HG02840 (cell line): ENCODE data around the gene ZXDC.
A peak's percentile ranks its signal among the peaks of the same experiment; 100 is the strongest.

Source experiments
- ATAC-seq: cut with Tn5 transposase; IDR thresholded peaks from one replicate; pipeline ENCODE4 v1.9.1; 2021; ENCODE audit warnings: mild to moderate bottlenecking, moderate library complexity, moderate number of reproducible peaks; ENCODE audit not compliant: unreplicated experiment, low FRiP score

The ZXDC gene

DNA sequence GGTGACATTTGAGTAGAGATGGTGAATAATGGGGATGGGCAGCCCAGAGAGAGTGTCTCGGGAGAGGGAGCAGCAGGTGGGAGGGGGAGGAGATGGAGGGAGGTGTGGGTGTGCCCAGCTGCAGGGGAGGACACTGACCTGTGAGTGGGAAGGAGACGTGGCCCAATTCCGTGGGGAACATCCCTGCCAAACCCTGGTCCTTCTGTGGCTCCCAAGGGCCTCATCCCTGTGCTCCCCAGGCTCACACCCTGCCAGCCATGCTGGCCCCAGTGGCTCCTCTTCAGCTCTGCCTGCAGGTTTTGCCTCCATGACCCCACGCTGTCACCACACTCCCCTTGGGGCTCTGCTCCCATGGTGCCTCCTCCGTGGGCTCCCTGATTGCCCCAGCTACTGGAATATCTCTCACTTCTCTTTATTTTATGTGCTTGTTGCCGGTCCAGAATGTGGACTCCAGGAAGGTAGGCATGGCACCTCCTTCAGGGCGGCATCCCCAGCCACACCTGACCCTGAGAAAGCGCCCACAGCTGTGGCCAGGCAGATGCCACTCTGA lies 74.0 kb downstream of the ZXDC start:
- ATAC-seq: no peak

DNA sequence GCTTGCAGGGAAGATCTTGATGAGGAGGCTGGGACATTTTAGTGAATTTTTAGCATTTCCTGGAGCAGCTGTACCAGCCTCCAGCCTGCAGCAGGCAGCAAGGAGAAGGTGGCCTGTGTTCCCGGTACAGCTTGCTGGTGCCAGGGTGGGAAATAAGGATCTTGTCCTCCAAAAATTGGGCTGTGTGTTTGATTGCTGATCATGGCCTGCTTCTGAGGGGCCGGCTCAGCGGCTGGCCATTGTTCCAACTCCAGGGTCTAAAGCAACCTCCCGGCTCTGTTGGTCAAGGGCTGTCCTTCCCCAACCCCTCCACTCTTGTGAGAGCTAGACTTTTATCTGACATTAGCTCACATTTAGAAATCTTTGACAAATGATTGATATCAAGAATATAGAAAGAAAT lies 75.9 kb downstream of the ZXDC start:
- ATAC-seq: no peak

DNA sequence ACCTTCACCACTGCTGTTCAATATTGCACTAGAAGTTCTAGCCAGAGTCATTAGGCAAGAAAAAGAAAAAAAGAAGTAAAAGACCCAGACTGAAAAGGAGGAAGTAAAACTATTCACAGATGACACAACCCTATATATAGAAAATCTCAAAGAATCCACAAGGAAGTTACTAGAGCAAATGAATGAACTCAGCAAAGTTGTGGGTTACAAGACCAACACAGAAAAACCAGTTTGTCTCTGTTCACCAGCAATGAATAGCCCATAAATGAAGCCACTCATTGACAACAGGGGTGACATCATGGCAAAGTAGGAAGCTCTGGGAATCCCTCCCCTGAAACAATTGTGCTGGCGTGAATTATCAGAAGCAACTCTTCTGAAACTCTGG lies 76.3 kb downstream of the ZXDC start:
- ATAC-seq: no peak

DNA sequence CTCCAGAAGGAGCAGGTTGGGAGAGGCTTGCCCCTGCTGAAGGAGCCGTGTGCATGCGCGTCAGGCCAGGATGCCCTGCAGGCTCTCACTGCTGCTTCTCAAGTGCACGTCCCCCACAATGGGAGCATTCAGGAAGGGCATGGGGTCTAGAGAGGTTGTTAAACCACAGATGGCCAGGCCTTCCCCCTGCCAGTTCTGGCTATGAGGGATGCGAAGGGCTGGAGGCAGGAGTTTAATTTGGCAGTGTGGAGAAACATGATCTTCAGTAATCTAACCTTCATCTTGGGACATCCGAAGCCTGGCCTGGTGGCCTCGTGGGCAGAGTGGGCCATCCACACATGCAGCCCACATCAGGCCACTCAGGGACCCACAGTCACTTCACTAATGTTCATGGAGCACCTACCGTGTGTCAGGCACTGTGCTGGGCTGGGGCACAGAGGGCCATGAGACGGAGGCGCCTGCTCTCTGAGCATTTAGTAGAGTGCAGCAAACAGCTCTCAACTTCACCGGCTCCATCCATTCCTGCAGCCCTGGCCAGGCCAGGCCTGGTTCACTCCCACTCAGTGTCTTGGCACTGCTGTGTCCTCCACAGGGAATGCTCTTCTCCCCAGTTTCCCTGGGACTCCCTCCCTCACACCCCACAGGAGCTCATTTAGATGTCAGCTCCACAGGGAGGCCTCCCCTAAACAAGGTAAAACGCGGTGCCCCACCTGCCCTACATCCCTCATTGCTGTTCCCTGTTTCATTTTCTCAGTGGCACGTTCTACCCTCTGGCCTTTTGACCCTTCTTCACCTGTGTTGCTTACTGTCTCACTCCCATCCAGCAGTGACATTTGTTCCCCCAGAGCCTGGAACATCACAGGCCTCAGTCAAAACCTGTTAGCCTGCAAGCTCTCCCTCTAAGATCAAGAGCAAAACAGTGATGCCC lies 77.0 kb downstream of the ZXDC start:
- ATAC-seq: no peak

DNA sequence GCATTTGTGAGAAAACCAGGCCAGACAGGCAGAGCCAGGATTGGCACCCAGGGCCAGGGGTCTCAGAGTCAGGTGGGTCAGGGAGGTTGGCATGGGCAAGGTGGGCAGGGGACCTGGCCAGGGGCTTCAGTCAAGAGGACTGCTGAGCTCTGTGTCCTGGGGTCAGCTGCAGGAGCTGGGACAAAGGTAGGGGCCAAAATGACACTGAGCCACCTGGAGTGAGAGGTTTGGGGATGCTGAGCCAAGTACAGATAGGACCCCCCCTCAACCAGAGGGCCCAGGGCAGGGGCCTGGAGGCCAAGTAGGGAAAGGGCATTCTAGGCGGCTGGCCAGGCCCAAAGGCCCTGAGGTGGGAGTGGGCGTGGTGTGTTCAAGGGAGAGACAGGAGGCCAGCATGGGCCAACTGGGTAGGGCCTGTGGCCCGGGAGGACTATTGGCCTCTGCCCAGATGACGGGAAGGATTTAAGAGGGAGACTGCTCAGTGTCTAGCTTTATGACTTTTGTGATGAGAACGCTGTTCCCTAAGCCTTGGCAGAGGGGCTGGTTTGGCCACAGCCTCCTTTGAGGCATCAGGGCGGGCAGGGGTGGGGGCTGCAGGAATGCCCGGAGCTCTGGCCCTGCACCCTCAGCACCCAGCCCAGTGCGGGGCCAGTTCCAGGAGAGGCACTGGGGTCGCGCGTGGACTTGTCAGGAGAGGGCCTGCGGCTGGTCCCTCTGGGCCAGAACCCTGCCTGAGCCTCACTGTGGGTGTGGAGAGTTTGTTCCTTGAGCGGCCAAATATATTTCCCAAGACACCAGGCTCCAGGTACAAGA lies 77.9 kb downstream of the ZXDC start:
- ATAC-seq: no peak

DNA sequence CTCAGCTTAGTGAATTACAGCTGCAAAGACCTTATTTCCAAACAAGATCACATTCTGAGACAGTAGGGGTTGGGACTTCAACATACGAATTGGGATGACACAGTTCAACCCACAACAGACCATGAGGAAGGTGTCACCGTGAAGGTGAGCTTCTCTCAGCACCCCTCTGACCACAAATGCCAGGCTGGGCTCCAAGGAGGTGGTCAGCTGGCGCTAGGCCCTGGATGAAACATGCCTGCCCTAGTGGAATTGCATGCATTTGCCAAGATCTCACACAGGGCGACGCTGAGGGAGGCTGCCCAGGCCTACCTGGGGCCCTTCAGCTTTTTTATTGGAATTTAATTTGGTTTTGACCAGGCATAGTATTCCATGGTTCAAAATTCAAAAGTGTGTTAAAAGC lies 79.2 kb downstream of the ZXDC start:
- ATAC-seq: no peak

DNA sequence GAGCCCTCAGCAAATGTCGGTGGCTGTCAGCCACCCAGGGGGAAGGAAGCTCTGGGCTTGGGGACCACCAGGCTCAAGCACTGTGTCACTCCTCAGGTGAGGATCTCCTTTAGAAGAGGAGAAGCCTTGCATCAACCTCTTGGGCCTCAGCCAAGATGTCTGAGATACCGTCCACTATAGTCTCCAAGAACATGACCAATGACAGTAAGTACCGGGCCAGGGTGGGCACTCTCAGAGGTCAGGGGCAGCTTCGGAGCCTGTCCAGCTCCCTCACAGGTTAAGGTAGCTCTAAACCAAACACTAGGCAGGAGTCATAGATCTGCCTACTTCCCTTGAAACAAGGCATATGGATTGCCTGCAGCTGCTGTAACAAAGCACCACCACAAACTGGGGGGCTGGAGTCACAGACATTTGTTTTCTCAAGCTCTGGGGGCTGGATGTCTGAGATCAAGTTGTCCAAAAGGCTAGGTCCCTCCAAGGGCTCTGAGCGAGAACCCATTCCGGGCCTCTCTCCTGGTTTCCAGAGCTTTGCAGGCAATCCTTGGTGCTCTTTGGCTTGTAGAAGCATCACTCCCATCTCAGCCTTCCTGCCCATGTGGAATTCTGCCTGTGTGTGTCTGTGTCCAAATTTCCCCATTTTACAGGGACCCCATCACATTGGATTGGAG lies 79.7 kb downstream of the ZXDC start:
- ATAC-seq: no peak

DNA sequence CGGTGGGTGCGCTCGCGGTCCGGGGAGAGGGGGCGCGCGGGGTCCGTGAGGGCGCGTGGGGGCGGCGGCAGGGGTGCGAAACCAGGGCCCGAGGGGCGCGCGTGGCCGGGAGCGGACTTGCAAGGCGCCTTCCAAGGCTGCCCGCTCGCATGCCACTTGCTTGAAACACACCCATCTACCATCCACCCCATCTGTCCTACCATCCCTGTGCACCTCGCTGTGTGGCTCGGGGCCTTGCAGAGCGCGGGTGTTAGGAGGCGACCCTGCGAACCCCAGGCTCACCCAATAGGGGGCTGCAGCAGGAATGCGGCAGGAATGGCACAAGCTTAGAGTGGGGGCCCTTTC lies 80.7 kb downstream of the ZXDC start:
- no peak for ATAC-seq

DNA sequence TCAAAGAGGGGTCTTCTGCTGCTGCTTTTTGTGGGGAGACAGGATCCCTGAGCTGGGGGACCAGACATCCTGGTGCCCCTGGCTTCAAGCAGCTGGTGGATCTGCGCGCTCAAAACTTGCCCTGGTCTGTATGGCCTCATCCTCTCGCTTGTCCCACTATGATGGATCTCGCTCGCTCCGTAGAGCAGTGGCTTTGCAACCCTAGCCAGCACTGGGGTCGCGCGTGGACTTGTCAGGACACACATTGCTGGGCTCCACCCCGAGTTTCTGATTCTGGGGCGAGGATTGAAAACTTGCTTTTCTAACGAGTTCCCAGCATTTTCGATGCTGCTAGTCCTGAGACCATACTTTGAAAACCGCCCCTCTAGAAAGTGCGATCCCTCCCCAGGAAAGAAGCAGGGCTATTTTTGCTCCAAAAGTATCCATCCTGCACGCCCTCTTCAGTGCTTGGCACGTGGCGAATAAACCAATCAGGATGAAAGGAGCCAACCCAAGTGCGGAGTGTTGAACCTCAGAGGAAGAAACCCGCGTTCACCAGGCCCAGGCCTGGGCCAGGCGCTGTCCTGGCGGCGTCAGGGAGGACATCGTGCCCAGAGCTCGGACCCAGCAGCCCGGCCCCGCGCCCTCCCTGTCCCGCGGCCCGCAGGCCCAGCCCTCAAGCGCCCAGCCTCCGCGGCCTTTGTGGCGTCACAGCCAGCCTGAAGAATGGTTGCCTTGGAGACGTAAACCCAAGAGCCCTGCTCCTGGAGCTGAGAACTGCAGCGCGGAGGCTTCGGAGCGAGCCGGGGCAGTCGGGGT lies 81.3 kb downstream of the ZXDC start, which contains the start of gene CFAP100:
CFAP100 (plus strand) TSS at position 731 of the 798 bp plus-strand sequence. CDS start 1,092 bp downstream, outside the sequence.
- no peak for ATAC-seq

DNA sequence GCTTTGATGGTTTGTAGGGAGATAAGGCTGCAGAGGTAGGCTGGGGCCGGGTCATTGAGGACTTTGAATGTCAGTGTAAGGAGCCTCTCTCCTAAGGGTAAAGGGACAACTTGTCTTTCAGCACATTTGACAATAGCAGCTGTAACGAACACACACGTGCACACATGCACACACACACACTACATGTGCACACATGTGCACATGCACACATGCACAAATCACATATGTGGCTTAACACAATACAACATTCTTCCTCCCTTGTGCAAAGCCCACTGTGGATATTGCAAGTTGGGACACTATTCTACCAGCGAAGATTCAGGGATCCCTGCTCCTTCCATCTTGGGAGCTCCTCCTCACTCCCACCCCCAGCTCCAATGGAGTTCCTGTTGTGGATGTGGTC lies 82.1 kb downstream of the ZXDC start:
- ATAC-seq: no peak

DNA sequence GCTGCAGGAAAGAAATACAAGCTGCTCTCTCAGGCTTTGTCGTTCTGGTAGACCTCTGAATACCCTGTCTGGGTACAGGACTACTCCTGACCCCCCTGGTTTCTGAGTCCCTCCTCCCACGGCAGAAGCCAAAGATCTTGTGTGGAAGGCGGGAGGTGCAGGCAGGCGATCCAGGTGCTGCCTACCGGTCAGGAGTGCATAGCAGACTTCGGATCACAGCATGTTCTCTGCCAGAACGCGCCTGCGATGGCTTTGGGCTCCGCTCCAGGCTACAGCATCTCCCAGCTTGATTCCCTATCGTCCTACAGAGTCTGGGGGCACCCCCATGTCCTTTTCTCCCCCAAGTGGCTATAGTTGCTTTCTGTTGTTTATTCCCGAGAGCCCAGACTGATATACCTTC lies 83.4 kb downstream of the ZXDC start:
- ATAC-seq: no peak

DNA sequence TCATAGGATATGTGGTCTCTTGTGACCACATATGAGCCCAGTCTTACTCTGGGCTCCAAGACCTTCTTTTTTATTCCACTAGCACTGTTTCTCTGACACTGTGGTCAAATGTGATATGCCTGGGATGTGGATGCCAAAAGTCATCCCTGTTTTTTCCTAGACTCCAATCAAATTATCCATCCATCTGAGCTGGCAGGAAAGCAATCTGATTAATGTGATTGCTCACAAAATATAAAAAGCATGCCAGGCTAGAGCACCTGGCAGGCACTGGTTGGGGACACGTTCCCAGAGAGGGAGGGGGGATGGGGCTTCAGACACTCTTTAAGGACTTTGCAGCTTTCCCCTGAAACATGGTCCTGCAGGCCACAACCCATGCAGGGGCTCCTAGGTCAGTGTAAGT lies 84.1 kb downstream of the ZXDC start:
- no peak for ATAC-seq

DNA sequence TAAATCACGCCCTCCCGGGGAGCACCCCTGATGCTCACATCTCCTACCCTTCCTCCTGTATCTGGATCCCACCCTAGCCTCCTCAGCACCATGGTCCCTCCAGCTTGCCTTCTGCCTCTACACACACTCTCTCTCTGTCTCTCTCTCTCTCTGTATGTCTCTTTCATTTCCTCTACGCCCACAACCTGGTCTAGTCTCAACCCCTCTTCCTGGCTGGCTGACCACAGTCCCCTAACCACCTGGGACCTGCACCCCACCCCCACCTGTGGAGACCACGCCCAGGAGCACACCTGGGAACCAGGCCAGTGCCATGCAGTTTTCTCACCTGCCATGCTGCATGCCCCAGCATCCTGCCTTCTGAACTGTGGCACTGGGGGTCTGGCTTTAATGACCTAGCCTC lies 84.9 kb downstream of the ZXDC start:
- no peak for ATAC-seq

DNA sequence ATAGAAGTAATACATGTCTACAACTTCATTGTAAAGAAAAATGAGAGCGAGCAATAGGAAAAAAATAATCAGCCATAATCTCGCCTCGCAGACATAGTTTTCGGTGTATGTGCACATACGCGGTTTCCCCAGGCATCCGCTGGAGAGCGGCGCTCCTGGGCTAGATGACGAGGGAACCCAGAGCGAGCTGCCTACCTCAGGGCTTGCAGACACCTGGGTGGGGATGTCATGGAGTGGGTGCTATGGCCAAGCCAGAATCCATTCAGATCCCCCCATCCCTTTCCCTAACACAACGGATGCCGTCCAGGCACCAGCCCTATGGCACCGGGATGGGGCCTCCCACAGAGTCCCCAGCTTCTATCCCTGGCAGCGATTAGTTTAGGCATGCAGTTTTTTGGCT lies 85.5 kb downstream of the ZXDC start:
- no peak for ATAC-seq

DNA sequence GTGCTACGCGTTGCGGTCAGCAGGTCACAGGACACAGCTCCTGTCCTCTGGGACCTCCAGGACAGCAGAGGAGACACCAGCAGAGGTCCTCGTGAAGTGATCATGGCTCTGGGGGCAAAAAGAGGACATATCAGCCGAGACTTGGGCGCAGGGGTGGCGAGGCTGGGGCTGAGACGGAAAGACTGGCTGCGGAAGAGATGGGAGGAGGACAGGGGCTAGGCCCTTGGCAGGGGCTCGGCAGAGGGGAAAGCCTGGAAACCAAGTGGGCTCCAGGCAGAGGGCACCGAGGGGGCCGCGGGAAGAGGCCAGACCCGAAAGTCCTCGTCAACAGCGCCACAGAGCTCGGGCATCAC lies 85.9 kb downstream of the ZXDC start:
- no peak for ATAC-seq

DNA sequence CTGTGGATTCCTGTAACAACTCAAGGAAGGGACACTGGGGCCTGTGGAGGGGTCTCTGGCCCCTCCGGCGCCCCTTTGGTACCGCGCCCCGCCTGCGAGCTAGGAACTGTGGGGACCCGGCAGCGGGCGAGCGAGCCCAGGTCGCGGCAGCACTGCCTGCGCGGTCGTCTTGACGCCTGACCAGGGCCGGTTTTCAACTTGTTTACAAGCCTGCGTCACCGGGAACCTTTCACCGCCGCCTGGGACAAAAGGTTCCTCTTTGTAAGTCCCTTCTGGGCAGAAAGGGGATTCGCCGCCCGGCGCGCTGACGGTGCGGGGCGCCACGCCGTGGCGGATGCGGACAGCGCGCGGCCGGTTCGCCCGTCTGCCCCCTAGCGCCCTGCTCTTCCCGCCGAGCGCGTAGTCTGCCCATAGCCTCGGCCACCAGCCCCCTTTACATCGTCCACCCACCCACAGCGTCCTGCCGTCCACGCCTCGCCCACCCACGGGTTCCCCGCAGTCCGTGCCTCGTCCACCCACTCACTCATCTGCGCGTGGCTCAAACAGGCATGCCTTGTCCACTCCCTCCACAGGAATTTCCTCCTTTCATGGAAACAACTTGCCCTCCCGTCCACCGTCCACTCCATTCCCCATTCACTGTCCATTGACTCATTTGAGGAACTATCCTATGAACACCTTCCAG lies 86.4 kb downstream of the ZXDC start:
- peak; percentile 61 for ATAC-seq
